Activated CD8-positive, alpha-beta memory T cell treated with anti-CD3 and anti-CD28 coated beads for 36 hours (primary cell): ENCODE results near the gene FHOD1. TPM values are rescaled to one million over a fixed set of nuclear protein-coding genes. Genes with fewer than 3 reads are reported as not detected.

Experiments used
- CTCF ChIA-PET: fragments of 350-600 bp; sonication (Branson Sonifier 250); formaldehyde crosslinking; loops from one replicate; lab custom pipeline; 2021; ENCODE audit warnings: antibody characterized with exemption; lab: Charles Lee
- POLR2A ChIA-PET: fragments of 350-600 bp; sonication (Branson Sonifier 250); formaldehyde crosslinking; loops from one replicate; lab custom pipeline; 2021; ENCODE audit warnings: antibody characterized with exemption; lab: Charles Lee
- total RNA-seq, 2 experiments: library from RNA; stranded (reverse); gene quantifications; one replicate each; pipeline ENCODE4 v1.2.3, GENCODE V29; 2021

Gene FHOD1
- total RNA-seq, 2 experiments from 2014 or later = 113 to 118 TPM

DNA sequence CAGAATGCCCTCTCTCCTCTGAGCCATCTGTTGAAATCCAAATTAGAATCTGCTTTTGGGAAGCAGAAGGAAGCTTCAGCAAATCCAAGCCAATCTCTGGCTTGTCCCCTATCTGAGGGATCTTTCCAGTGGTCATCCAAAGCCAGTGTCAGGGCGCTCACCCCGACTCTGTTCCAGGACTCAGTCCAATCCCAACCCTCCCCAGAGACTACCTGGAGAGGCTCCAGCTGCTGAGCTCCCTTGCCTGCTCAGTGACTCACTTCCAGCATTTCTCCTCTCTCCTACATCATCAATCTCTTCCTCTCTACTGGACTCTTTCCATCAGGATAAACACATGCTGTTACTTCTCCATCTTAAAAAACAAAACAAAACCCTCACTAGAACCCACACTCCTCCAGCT lies 65.9 kb downstream of the FHOD1 start:
- ChIA-PET POLR2A (interaction anchor here (0.6 kb wide), 1 partner anchor 28 kb away, joined by 4 read pairs; no protein-coding TSS in a partner anchor), CTCF (interaction anchor here (1.0 to 4.8 kb wide), 2 partner anchors 11 to 163 kb away, joined by 3 to 23 read pairs; partner anchors contain the start of gene NOL3)

- CTCF ChIA-PET = interaction anchor here (1.0 to 1.7 kb wide), 4 partner anchors 10 to 164 kb away, joined by 3 to 5 read pairs (median 4); partner anchors contain the start of gene NOL3
- POLR2A ChIA-PET = no interaction called here
Observed at GRCh38 chr16:67180166-67180565, 67.1 kb downstream of the FHOD1 start.

- POLR2A ChIA-PET = interaction anchor here (0.5 kb wide), 1 partner anchor 152 kb away, joined by 6 read pairs; no protein-coding TSS in a partner anchor
- CTCF ChIA-PET = interaction anchor here (0.8 to 1.7 kb wide), 4 partner anchors 10 to 163 kb away, joined by 3 to 5 read pairs (median 4); no protein-coding TSS in a partner anchor
Observed at GRCh38 chr16:67179421-67180080, 67.7 kb downstream of the FHOD1 start.

Other genes with a start within 250 kb of the FHOD1 start
- gene CBFB, start 218.3 kb downstream of the FHOD1 start, total RNA-seq = 100 to 1,000 TPM; 140 to 147 TPM
- gene PHAF1, start 137.5 kb downstream of the FHOD1 start, total RNA-seq = 10 to 100 TPM; 18.1 to 20.0 TPM
- gene B3GNT9, start 96.5 kb downstream of the FHOD1 start, total RNA-seq = 1 to 10 TPM; 2.0 to 2.1 TPM
- 10 to 100 TPM; 18.0 to 19.0 TPM for gene TRADD, start 87.6 kb downstream of the FHOD1 start, total RNA-seq
- 10 to 100 TPM; 11.8 to 12.2 TPM for gene FBXL8, start 87.5 kb downstream of the FHOD1 start, total RNA-seq
- gene HSF4, start 82.7 kb downstream of the FHOD1 start, total RNA-seq = 10 to 100 TPM in 1 of 2 experiments, 1 to 10 TPM in 1; 7.6 to 11.4 TPM
- 1 to 10 TPM; 4.9 to 5.2 TPM for gene NOL3, start 76.9 kb downstream of the FHOD1 start, total RNA-seq
- gene MATCAP1, start 63.5 kb downstream of the FHOD1 start, total RNA-seq = 10 to 100 TPM; 18.6 to 22.4 TPM
- gene EXOC3L1, start 57.3 kb downstream of the FHOD1 start, total RNA-seq = under 1 TPM in 1 of 2 experiments, not detected in 1; 0.19 TPM
- 100 to 1,000 TPM; 146 to 151 TPM for gene E2F4, start 55.3 kb downstream of the FHOD1 start, total RNA-seq
- gene ELMO3, start 48.4 kb downstream of the FHOD1 start, total RNA-seq = 1 to 10 TPM; 5.5 to 5.8 TPM
- gene TMEM208, start 20.4 kb downstream of the FHOD1 start, total RNA-seq = 10 to 100 TPM; 61.2 to 61.7 TPM
- gene SLC9A5, start 1.5 kb upstream of the FHOD1 start, total RNA-seq = 1 to 10 TPM; 6.7 to 7.8 TPM
- 10 to 100 TPM; 25.8 to 26.1 TPM for gene PLEKHG4, start 32.1 kb upstream of the FHOD1 start, total RNA-seq
- 1 to 10 TPM; 1.4 to 1.5 TPM for gene KCTD19, start 79.3 kb upstream of the FHOD1 start, total RNA-seq
- 1 to 10 TPM in 1 of 2 experiments, under 1 TPM in 1; 0.55 to 1.1 TPM for gene LRRC36, start 79.3 kb upstream of the FHOD1 start, total RNA-seq
- not detected for gene TPPP3, start 146.0 kb upstream of the FHOD1 start, total RNA-seq
- gene ZDHHC1, start 169.0 kb upstream of the FHOD1 start, total RNA-seq = 1 to 10 TPM; 1.0 to 1.1 TPM
- gene HSD11B2, start 183.6 kb upstream of the FHOD1 start, total RNA-seq = 1 to 10 TPM; 1.3 to 1.9 TPM
- 10 to 100 TPM; 42.2 to 45.0 TPM for gene ATP6V0D1, start 233.7 kb upstream of the FHOD1 start, total RNA-seq
- gene AGRP, start 236.1 kb upstream of the FHOD1 start, total RNA-seq = under 1 TPM in 1 of 2 experiments, not detected in 1; 0.25 TPM